ENCODE data around the gene LRRC4. TPM values are rescaled to one million over a fixed set of nuclear protein-coding genes. Genes with fewer than 3 reads are reported as not detected.

The LRRC4 gene
- total RNA-seq, 1 donor from 2014 or later = 16.7 TPM

DNA sequence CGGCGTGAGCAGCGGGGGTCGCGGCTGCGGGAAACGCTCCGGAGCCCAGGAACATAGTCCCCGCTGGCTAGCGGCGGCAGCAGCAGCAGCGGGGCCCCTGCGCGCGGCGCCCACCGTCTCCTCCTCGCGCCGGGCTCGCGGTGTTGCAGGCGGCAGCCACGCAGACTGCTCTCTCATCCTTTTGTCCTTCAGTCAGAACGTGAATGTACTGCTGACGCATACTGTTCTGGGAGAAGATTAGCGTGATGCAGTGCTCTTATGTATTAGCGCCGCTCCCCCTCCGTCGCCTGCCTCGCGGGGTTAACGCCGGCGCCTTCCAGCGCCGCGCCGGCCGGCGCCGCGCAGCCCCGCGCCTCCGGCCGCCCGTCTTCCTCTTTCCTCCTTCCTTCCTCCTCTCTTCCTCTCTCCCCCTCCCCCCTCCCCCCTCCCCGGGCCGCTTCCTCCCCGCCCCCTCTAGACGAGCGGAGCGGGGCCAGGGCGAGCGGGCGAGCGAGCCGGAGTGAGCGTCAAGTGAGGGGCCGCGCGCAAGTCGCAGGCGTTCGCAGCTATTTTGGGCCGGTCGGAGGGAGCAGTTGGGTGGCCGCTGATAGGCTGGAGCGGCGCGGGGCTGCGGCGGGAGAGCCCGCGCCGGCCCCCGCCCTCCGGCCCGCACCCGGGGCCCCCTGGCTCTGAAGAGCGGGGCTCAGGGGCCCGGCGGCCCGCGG is 816 bp upstream of the LRRC4 start:
- peak; percentile 86 for ATAC-seq

DNA sequence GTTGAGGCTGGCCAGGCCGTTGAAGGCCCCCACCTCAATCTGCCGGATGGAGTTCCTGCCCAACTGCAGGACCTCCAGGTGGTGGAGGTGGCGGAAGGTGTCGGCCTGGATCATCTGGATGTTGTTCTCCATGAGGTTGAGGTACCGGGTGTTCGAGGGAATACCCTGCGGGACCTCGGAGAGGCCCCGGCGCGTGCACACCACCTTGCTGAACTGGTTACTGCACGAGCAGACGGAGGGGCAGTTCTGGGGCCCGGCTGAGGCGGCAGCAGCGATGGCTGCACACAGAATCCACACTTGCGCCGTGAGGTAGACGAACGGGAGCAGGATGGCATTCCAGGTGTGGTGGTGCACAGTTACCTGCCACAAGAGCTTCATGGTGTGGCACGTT is 979 bp downstream of the LRRC4 start:
- ATAC-seq = no peak

DNA sequence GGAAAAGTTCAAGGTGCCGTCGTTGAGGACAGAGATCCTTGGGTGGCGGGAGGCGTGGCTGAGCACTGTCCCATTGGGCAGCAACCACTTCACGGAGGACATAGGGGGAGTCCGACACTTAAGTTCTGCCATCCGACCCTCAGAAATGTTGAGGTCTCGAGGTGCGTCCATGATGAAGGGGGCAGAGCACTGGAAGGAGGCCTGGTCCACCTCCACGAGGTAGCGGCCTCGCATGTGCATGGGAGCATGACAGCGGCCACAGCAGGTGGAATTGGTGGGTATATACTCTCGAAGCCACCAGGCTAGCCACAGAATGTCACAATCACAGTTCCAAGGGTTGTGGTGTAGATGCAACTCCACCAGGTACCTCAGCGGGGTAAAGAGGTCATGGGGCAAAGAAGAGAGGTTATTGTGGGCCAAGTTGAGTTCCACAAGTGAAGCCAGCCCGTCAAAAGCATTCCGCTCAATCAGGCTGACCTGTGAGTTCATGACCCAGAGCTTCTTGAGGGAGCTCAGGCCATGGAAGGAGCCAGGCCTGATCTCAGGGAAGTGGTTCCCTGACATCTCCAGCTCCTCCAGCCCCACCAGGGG is 1.7 kb downstream of the LRRC4 start:
- no peak for ATAC-seq

DNA sequence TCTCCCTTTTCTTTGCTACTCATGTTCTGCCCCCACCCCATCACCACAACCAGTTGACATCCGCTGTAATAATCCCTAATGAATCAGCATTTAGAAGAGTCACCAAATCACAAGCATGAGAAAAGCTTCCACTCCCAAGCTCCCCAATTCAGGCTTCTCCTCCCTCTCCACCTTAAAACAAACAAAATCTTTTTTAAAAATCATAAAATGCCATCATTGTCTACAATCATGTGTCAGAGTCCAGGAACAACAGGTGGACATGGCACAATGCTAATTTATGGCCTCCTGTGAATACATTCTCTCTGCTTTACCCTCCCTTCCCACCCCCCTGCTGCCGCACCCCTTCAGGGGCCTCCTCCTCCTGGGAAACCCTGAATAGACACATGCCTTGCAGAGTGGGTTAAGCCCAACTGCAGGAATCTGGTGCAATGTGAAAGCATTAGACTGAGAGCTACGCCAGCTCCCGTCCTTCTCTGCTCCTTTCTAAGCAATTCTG is 3.7 kb downstream of the LRRC4 start:
- peak; percentile 43 for ATAC-seq

DNA sequence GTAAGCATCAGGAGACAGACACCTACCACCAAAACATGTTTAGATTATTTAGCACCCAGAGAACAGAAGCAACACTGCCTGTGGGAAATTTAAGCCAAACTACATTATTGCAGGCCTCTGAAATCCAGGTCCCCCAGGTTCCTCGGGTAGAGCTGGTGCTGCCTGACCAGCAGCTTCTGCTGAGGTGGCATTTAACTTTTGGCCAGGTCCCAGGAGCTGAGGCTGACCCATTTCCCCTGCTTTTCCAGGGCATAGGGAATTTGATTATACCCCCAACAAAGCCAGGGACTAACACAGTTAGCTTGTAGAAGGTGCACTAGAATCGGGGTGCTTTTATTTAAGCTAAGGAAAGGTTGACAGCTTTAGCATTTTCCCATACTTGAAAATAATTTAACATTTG is 4.7 kb downstream of the LRRC4 start:
- ATAC-seq = no peak

DNA sequence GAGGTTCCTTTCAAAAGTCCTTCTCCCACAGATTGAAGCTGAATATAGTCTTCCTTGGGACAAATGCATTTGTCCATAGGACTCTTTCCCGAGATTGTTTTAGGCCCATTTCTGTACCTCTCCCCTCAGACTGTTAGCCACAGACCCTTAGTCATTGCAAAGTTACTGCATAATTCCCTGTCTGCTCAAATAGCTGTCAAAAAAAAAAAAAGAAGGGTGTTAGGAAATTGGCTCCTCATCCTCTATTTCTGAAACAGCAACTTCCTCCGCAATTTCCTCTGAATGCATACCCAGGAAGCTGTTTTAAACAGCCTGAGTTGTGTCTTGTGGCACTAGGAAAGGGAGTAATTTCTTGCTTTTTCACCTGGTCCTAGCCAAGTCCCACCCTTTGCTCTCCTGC is 5.4 kb downstream of the LRRC4 start:
- ATAC-seq = no peak

DNA sequence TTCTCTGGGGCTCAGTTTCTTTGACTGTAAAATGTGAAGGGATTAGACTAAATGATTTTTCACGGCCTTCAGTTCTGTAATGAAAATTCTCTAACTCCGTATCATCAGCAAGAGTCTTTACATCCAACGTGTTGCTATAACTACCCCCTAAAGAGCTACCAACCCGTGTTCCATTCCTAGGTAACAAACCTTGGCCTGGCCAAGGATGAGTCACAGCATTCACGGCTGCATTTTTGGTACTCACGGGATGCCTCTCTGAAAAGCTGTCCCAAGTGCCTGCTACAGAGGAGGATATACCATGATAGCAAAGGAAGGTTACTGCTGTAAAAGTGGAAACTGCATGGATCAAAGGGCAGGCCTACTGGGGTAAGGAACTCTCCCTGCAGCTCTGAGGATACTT is 5.9 kb downstream of the LRRC4 start:
- no peak for ATAC-seq

DNA sequence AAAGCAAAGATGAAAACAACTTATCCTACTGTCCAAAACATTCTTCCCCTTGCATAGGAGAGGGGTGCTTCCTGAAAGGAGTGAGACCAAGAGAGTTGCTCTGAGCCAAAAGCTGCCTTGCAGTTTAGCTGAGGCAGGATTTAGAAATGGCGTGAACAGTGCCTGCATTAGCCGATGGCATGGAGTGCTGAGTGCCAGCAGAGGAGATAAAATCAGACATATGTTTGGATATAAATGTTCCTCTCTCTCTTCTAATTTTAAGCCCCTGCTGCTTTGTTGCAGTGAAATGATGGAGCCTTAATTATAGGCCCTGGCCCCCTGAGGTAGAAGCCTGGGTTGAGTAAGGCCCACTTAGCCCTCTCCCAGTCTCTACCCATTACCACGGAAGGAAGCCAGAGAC is 7.1 kb downstream of the LRRC4 start:
- no peak for ATAC-seq

DNA sequence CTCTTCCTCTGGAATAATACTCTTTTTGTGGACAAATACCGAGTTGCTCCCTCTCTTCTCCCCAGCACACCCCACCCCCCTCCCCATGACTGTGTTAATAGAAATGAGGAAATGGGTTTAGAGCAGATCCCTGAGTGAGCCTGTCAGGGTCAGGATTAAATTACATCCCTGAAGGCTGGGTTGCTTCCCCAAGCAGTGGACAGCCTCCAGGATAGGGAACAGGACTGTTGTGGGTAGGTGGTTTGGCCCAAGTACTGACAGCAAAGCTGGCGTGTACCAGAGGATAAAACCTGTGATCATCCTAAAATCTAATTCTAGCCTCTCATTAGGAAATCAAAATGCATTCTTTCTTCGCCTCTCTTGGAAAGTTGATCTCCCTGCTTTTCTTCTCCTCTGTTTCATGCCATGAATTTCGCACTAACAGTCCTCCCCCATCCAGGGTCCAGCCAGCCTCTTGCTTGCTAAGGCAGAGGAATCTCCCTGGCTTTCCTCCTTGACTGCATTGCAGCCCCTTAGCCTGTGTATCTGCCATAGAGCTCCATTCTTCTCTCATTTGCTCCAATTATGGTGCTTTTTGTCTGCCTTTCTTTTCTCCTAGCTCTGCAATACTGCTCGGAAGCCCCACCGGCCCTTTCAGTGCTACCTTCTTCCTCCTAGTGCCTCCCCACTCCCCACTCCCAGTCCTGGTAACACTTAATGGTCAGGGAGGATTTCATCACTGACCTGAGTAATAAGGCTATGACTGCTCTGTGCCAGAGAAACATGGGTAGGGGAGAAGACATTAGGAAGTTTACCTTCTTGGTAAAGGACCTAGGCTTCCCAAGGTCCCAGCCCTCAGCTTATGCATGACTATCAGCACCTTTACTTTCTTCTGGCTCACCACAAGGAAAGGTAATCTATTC is 8.4 kb downstream of the LRRC4 start:
- ATAC-seq = peak; percentile 42

DNA sequence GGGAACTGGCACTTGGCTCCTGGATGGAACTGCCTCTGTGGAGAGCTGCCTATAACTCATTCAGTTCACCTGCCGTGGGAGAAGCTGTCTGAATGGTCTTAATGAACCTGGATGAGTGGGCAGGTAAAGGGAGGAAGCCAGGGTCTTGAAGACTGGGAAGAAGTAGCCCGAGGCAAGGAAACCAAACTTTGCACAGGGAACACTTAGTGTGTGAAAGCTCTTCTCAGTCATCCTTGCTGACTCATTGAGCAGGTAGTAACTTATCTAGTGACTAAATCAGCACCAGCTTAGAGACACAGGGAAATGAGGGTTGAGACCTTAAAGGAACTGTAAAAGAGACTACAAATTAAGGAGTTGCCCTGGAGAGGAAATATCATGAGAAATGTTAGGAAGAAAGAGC is 9.9 kb downstream of the LRRC4 start:
- peak; percentile 90 for ATAC-seq

DNA sequence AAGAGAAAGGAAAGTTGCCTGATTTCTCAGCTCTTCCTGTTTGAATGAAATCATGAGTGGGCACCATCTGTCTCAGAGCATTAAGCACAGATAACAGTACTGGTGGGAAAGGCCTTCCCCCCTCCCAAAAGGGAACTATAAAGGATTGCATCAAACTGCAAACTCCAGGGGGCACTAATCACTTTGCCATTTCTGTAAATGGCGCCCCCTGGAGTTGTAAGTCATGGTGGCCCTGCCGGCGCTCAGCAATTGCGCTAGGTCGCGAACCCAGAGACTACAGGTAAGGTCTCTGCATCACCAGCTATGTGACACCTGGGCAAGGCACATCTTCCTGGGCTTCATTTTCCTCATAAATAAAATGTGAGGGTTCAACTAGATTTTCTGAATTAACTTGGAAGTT is 11.1 kb downstream of the LRRC4 start:
- no peak for ATAC-seq

DNA sequence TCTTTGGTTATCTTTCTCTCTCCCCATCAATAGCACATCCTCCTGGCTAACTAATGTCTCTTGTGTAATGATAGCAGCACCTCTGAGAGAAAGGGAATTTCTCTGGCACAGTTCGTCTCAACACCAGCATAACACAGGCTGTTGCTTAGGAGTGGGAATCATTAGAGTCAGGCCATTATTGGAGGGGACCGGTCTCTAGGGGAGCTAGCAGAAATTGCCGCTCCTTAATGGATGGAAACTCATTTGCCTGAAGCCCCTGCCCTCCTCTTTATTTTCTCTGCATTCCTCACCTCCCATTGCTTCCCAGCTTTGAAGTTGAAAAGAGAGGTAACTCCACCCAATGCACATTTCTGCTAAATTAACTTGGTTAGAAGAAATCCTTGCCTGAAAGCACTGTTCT is 11.9 kb downstream of the LRRC4 start:
- ATAC-seq = no peak

DNA sequence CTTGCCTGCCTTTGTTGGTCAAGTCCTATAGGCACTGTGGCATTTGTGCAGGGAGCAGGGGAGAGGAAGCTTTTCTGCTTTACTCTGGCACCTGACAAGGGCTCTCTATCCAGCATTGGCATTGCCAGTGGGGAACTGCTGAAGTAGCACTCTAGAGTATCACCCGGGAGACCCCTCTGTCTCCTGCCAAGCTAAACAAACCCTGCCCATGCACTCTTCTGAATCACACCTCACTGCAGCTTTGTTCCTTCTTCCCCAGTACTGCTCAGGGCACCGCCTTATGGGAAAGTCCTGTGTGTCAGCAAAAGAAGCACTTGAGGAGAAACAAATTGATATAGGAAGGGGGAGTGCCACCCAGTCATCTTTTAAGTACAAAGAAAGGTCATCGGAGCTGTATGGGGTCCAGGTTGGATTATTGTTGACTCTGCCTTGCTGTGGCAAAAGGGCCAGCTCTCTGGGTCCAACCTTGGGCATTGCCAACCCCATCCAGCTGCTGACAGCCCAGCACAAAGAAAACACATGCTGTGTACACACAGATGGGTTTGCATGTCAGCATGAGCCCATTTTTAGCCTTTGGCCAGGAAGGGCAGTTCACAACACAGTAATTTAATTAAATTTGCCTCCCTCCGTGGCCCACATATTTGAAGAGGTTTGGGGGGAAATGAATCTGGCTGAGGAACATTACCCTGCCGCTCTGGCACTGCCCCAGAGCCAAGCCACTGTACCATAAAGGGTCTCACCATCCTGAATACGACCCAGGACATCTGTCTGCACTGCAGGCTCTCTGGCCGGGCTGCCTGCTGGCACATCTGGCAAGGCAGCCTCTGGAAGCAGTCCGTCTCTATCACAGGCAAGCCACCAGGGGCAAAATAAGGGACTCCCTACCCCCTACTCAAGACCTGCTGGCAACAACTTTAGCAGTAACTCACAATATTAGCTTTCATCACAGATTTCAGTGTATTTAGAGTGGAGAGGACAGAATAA is 13.1 kb downstream of the LRRC4 start:
- peak; percentile 88 for ATAC-seq

DNA sequence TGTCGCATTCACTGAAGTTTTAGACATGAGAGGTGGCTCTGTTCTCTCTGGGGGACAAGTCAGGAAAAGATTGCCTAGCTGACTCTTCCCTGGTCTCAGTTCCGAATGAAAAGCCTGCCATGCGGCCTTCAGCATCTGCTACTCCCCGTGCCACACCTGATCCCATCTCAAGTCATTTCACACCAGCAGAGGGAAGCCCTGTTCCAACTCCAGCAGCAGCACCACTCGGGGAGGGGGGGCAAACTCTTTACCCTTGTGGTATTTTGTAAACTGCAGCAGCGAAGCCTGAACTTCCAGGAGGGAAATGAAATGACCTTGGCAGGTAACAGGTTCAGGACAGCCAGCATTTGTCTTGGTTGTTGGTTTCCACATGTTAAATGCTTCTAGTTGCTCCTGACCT is 13.8 kb downstream of the LRRC4 start:
- ATAC-seq = no peak

DNA sequence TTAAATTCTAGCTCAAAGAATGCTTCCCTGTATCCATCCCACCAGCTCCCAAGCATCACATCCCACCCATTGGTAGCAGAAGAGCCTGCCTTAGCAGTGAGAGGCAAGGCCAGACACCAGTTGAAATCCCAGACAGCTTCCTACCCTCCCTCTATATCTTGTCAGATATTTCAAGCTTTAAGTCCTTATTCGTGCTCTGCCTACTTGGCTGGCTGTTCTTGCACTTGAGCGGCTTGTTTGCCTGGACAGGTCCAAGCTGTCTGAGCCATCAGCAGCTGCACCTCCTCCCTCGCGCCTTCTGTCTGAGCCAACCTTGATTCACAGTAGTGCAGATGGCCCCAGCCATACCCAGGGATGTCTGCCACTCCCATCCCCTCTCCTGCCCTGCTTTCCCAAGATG is 16.4 kb downstream of the LRRC4 start:
- ATAC-seq = peak; percentile 73

DNA sequence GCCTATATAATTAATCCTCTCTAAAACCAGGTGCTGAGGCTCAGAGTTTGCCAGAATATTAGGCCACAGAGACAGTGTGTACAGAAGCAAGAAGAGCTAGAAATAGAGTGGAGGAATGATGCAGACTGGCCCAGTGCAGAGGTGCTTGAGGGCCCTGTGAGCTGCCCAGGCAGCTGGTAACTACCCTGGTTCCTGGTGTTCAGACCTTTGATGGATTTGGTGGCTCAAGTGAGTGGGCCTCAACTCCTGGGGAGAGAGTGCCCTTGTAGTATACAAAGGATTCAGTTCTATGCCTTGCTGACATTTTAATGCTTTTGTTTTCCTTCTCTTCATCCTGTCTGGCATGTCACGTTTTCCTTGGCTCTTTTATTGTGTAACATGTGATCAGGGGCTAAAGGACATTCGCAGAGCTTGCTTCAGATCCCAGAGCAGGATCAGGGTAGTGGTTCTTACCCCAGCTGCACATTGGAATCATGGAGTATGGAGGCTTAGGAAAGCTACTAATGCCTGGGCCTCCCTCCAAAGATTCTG is 20.0 kb downstream of the LRRC4 start:
- no peak for ATAC-seq

DNA sequence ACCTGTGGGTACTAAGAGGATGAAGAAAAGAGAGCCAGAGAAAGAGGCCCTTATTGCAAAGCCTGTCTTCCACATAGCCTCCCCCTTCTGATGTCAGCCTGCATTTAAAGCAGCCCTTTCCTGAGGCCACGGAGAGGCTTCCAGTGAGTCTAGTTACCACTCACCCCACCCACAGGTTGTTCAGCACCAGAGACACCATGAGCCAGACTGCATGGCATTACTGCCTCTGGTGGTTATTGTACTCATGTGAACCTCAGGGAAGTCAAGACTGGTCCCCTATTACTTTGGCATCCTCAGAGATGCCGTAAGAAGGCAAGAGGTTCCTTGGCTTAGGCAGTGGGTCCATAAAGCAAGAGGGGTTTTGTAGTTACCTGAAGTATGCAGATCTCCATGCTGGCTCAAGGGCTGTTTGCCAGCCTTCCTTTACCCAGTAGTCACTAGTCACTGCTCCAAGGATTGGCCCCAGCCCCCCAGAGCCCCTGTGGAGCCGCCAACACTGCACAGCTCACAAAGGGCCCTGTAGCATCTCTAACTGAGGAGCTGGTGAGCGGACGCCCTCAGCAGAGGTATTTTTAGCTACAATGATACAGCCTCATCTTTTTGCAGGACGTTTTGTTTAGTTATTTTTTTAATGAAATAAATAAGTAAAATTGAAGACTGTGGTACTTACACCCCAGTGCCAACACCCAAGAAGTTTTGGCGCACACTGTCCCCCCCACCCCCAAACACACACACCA is 20.7 kb downstream of the LRRC4 start:
- ATAC-seq = no peak

DNA sequence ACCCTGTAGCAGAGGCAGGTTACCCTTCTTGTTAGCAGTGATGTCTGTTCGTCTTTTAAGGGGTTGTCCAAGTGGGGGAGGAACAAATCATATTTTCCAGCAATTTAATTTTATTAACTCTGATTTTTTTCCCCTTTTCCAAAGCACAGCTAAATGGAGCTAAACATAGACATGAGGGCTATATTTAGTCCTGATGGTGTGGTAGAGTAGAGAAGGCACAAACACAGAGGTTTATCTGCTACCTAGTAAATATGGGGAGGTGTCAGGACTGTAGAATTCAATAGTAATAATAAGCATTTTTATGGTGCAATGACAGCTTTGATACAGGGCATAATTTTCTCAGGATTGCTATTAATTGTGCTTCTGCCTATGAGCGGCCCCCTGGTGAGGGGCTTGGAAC is 22.5 kb downstream of the LRRC4 start:
- no peak for ATAC-seq

DNA sequence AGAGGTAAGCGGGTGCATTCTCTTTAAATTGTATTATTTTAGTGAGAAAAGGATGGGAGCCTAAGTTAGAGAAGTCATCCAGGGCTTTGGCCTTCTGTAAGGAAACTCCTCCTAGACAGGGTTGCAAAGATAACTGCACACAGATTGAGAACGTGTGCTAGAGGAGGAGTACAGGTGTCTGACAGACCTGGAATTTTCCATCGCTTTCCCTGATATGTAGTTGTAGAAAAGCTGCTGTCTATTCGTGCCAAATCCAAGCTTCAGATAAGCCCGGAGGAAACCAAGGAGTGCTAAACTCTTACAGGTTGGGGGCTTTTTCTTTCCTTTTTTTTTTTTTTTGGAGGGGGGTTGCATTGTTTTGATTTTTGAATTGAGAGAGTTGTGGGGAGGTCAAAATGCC is 23.1 kb downstream of the LRRC4 start:
- ATAC-seq = no peak

DNA sequence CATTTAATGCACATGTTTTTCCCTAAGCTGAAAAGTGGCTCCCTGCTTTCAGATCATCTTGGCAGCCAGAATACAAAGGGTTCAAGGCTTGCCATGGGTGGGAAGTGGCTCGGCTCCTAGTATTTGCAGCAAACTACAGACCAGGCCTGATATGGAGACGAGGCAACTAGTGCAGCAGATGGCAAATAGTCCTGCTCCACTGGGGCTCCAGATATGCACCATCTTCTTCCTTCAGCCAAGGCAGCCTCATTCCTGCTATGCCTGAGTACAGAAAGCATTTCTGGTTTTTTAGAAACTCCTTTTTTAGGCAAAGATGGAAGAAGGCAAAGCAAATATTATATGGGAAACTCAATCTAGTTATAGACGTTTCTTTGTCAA is 23.9 kb downstream of the LRRC4 start:
- ATAC-seq = no peak

DNA sequence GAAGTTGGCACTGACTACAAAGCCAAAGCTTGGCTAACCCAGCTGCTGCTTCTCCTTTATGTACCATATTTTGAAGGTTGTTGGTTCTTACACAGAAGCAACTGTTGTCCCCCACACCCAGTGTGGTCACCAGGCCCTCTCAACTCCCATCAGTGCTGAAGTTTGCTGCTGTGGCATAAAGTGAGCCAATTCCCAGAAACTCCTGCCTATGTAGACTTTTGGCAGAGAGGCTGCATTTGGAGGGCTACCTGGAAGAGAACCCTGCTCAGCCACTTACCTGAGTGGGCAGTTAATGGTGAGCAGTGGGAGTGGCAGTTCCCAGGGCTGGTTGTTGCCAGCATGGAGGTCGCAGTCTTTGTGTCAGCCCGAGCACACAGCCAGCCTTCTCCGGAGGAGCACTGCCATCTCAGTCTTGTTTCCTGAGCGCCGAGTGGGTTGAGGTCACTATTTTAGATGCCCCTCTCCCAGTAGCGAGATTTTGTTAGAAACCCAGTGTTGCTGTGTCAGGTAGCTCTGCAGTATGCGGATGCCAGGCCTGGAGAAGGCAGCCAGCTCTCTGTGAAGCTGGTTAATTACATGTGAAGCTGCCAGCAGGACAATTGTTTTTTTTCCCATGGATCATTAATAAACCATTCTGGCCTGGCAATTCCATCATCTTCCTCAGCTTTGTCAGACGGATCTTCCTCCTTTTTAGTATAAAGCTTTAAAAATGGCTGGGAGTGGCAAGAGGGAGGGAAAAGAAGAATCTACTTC is 24.5 kb downstream of the LRRC4 start:
- no peak for ATAC-seq
